ENCODE measurements around the gene IL11RA. TPM values are rescaled to one million over a fixed set of nuclear protein-coding genes. Genes with fewer than 3 reads are reported as not detected.
A peak's percentile ranks its signal among the peaks of the same experiment; 100 is the strongest.
"Not testable (repeated sequence)": the region's sequence is repeated elsewhere in the genome, so short reads cannot be mapped to it uniquely, and the experiment has no call there.

IL11RA gene
- total and polyA plus RNA-seq, 9 donors = 95.8 to 181 (median 137) TPM

DNA sequence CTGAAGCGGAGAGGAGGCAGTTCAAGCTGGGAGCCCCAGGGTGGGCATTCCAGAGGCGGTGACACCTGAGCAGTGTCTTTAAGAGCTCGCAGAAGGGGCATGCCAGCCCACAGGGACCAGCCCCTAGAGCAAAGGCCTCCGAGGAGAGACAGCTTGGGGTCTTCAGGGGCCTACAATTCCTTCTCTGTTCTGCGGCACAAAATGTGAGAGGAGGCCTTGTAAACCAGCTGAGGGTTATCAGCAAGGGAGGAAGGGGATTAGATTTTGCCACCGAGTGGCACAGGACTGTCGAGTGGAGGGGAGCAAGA, 13.9 kb upstream of the IL11RA start:
- peaks cover 37% of the 10 kb centered on the region for H3K4me1 ChIP-seq (ENCODE audit: control insufficient read depth, insufficient read depth, low read length)
- no peak for DNase-seq
- H3K27me3 ChIP-seq (ENCODE audit: control insufficient read depth, insufficient read depth, low read length) = no peaks in the 10 kb centered on the region
- H3K27ac ChIP-seq (ENCODE audit: low read length) = peak overlapping the region; percentile 80
- WGBS (ENCODE audit: insufficient coverage) = 0% methylated on average over 4 of the region's 7 CpGs
- H3K9me3 ChIP-seq (replicated peaks; ENCODE audit: control insufficient read depth, low read depth, low read length) = no peaks in the 10 kb centered on the region
- peaks cover 14% of the 10 kb centered on the region for H3K36me3 ChIP-seq (ENCODE audit: control insufficient read depth, insufficient read depth, low read length)
- peak overlapping the region; percentile 81 for H3K4me3 ChIP-seq (ENCODE audit: low read length)

GRCh38 chr9:34639322-34639721, 12.7 kb upstream of the IL11RA start:
- Histone ChIP-seq H3K36me3 (ENCODE audit: control insufficient read depth, insufficient read depth, low read length) (peaks cover 14% of the 10 kb centered on the region), H3K4me1 (ENCODE audit: control insufficient read depth, insufficient read depth, low read length) (peaks cover 34% of the 10 kb centered on the region)
- not testable (repeated sequence) for H3K27me3 ChIP-seq (ENCODE audit: control insufficient read depth, insufficient read depth, low read length); H3K9me3 ChIP-seq (replicated peaks; ENCODE audit: control insufficient read depth, low read depth, low read length); H3K4me3 ChIP-seq (ENCODE audit: low read length); H3K27ac ChIP-seq (ENCODE audit: low read length); DNase-seq
- WGBS (ENCODE audit: insufficient coverage) = 72% methylated on average over 6 of the region's 8 CpGs

DNA sequence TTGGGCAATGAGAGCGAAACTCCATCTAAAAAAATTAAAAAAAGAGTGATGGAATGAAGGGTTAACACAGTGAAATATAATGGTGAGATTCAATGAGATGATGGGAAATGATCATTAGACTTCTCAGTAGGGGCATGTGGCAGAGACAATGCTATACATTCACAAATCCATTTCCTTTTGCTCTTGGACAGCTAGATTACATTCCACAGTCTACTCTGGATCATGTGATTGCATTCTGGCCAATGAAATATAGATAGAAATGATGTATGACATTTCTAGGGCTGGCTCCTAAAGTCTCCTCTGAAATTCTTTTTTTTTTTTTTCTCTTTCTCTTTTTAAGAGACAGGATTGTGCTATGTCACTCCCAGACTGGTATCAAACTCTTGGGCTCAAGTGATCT, 9.3 kb upstream of the IL11RA start:
- no CpG with 5 or more reads among the region's 1 CpG for WGBS (ENCODE audit: insufficient coverage)
- DNase-seq = no peak
- H3K36me3 ChIP-seq (ENCODE audit: control insufficient read depth, insufficient read depth, low read length) = no peaks in the 10 kb centered on the region
- H3K27ac ChIP-seq (ENCODE audit: low read length) = no peak overlapping the region
- no peak overlapping the region for H3K4me3 ChIP-seq (ENCODE audit: low read length)
- no peaks in the 10 kb centered on the region for H3K27me3 ChIP-seq (ENCODE audit: control insufficient read depth, insufficient read depth, low read length)
- no peaks in the 10 kb centered on the region for H3K9me3 ChIP-seq (replicated peaks; ENCODE audit: control insufficient read depth, low read depth, low read length)
- peaks cover 20% of the 10 kb centered on the region for H3K4me1 ChIP-seq (ENCODE audit: control insufficient read depth, insufficient read depth, low read length)

DNA sequence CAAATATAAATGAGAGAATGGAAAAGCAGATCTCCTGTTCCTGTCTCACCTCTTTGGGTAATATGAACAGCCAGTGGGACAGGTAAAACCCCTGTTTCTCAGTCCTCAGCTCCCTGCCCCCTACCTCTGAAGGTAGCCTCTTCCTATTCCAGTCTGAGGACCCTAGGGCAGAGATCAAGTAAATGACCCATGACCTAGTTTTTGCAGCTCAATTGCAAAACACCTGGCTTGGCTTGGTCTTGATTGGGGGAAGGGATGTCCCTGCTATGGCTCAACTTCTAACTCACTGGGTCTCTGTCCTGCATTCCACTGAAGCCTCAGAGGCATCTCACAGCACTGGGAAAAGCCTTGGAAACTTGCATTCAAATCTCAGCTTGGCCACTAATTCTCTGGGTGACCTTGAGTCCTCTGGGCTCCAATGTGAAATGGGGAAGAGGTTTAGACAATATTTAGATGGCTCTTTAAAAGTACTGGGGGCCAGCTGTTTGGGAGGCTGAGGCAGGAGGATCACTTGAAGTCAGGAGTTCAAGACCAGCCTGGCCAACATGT, 7.1 kb upstream of the IL11RA start:
- DNase-seq = no peak
- Histone ChIP-seq H3K27ac (ENCODE audit: low read length) (no peak overlapping the region), H3K4me3 (ENCODE audit: low read length) (no peak overlapping the region), H3K4me1 (ENCODE audit: control insufficient read depth, insufficient read depth, low read length) (peaks cover 20% of the 10 kb centered on the region), H3K27me3 (ENCODE audit: control insufficient read depth, insufficient read depth, low read length) (no peaks in the 10 kb centered on the region), H3K36me3 (ENCODE audit: control insufficient read depth, insufficient read depth, low read length) (peaks cover 22% of the 10 kb centered on the region), H3K9me3 (replicated peaks; ENCODE audit: control insufficient read depth, low read depth, low read length) (no peaks in the 10 kb centered on the region)

DNA sequence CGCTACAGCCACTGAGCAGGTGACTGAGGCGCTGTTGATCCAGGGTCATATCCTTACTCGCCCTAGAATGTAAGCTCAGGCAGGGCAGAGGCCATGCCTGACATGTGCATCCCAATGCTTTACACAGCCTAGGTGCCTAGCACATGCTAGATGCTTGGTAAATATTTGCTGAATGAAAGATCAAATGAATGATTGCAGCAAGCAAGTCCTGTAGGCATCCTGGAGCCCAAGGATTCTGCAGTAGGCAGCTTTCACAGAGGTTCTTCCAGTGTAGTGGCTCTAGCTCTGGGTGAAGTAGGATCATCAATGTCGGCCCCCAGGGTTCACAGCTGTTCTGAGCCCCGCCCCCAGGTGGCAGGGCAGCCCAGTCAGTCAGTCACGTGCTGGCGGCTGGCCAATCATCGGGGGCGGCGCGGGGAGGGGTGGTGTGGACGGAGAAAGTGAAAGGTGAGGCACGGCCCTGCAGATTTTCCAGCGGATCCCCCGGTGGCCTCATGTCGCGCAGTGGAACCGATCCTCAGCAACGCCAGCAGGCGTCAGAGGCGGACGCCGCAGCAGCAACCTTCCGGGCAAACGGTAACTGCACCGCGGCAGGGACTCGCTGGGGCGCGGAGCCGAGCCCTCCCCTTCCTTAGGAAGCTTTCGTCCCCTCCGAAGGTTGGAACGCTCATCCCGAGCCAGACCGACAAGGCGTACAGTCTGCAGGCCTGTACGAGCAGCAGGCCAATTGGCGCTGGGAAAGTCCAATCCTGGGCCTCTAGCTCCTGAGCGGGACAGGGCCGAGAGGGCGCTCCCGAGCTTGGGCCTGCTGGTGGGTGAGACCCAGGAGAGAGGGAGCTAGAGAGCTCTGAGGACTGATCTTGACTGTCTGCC, 5.5 kb upstream of the IL11RA start, which contains the start of gene GALT:
TSS of gene GALT (plus strand) at position 465 of the 873 bp plus-strand sequence. CDS start at position 495, 30 bp downstream.
- H3K4me1 ChIP-seq (ENCODE audit: control insufficient read depth, insufficient read depth, low read length) = peaks cover 28% of the 10 kb centered on the region
- peak; percentile 94 for DNase-seq

DNA sequence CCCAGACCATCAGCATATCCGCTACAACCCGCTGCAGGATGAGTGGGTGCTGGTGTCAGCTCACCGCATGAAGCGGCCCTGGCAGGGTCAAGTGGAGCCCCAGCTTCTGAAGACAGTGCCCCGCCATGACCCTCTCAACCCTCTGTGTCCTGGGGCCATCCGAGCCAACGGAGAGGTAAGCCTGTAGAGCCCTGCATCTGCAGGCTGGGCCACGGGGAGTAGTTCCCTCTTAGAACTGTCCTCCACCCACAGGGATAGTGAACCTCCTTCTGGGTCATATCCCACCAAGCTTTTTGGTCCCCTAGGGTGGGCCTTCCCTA, 4.9 kb upstream of the IL11RA start:
- DNase-seq = no peak
- H3K4me3 ChIP-seq (ENCODE audit: low read length) = peak overlapping the region; percentile 84
- peaks cover 26% of the 10 kb centered on the region for H3K36me3 ChIP-seq (ENCODE audit: control insufficient read depth, insufficient read depth, low read length)
- no peaks in the 10 kb centered on the region for H3K27me3 ChIP-seq (ENCODE audit: control insufficient read depth, insufficient read depth, low read length)
- H3K27ac ChIP-seq (ENCODE audit: low read length) = peak overlapping the region; percentile 94
- 4% methylated on average over 6 of the region's 8 CpGs for WGBS (ENCODE audit: insufficient coverage)
- H3K4me1 ChIP-seq (ENCODE audit: control insufficient read depth, insufficient read depth, low read length) = peaks cover 33% of the 10 kb centered on the region
- H3K9me3 ChIP-seq (replicated peaks; ENCODE audit: control insufficient read depth, low read depth, low read length) = no peaks in the 10 kb centered on the region

More for the DNA sequence above, 5.5 kb upstream of the IL11RA start, which contains the start of gene GALT:
- no peaks in the 10 kb centered on the region for H3K27me3 ChIP-seq (ENCODE audit: control insufficient read depth, insufficient read depth, low read length)
- H3K9me3 ChIP-seq (replicated peaks; ENCODE audit: control insufficient read depth, low read depth, low read length) = no peaks in the 10 kb centered on the region
- H3K27ac ChIP-seq (ENCODE audit: low read length) = peak within 1 kb of the TSS; percentile 94
- H3K36me3 ChIP-seq (ENCODE audit: control insufficient read depth, insufficient read depth, low read length) = peaks cover 26% of the 10 kb centered on the region
- WGBS (ENCODE audit: insufficient coverage) = 2% methylated on average over 37 of the region's 43 CpGs
- H3K4me3 ChIP-seq (ENCODE audit: low read length) = peak within 1 kb of the TSS; percentile 84

DNA sequence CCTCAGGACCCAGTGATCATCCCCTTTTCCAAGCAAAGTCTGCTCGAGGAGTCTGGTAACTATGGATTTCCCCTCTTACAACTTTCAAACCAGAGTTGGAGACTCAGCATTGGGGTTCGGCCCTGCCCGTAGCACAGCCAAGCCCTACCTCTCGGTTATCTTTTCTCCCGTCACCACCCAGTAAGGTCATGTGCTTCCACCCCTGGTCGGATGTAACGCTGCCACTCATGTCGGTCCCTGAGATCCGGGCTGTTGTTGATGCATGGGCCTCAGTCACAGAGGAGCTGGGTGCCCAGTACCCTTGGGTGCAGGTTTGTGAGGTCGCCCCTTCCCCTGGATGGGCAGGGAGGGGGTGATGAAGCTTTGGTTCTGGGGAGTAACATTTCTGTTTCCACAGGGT, 4.3 kb upstream of the IL11RA start:
- Histone ChIP-seq H3K4me3 (ENCODE audit: low read length) (peak overlapping the region; percentile 84), H3K27ac (ENCODE audit: low read length) (no peak overlapping the region), H3K27me3 (ENCODE audit: control insufficient read depth, insufficient read depth, low read length) (no peaks in the 10 kb centered on the region), H3K36me3 (ENCODE audit: control insufficient read depth, insufficient read depth, low read length) (peaks cover 26% of the 10 kb centered on the region), H3K9me3 (replicated peaks; ENCODE audit: control insufficient read depth, low read depth, low read length) (no peaks in the 10 kb centered on the region), H3K4me1 (ENCODE audit: control insufficient read depth, insufficient read depth, low read length) (peaks cover 39% of the 10 kb centered on the region)
- WGBS (ENCODE audit: insufficient coverage) = 79% methylated on average over 8 of the region's 10 CpGs
- no peak for DNase-seq

- no peaks in the 10 kb centered on the region for H3K27me3 ChIP-seq (ENCODE audit: control insufficient read depth, insufficient read depth, low read length)
- no peak for DNase-seq
- no peaks in the 10 kb centered on the region for H3K9me3 ChIP-seq (replicated peaks; ENCODE audit: control insufficient read depth, low read depth, low read length)
- 87% methylated on average over 8 of the region's 8 CpGs for WGBS (ENCODE audit: insufficient coverage)
- H3K27ac ChIP-seq (ENCODE audit: low read length) = no peak overlapping the region
- peaks cover 49% of the 10 kb centered on the region for H3K4me1 ChIP-seq (ENCODE audit: control insufficient read depth, insufficient read depth, low read length)
- H3K36me3 ChIP-seq (ENCODE audit: control insufficient read depth, insufficient read depth, low read length) = peaks cover 26% of the 10 kb centered on the region
- H3K4me3 ChIP-seq (ENCODE audit: low read length) = no peak overlapping the region
Measured at GRCh38 chr9:34648673-34649072, 3.3 kb upstream of the IL11RA start.

- no peaks in the 10 kb centered on the region for H3K27me3 ChIP-seq (ENCODE audit: control insufficient read depth, insufficient read depth, low read length)
- no peak for DNase-seq
- 80% methylated on average over 1 of the region's 5 CpGs for WGBS (ENCODE audit: insufficient coverage)
- H3K4me3 ChIP-seq (ENCODE audit: low read length) = no peak overlapping the region
- H3K27ac ChIP-seq (ENCODE audit: low read length) = no peak overlapping the region
- H3K9me3 ChIP-seq (replicated peaks; ENCODE audit: control insufficient read depth, low read depth, low read length) = no peaks in the 10 kb centered on the region
- peaks cover 29% of the 10 kb centered on the region for H3K36me3 ChIP-seq (ENCODE audit: control insufficient read depth, insufficient read depth, low read length)
- peaks cover 70% of the 10 kb centered on the region for H3K4me1 ChIP-seq (ENCODE audit: control insufficient read depth, insufficient read depth, low read length)
Measured at GRCh38 chr9:34650816-34651215, 1.2 kb upstream of the IL11RA start.

- peak; percentile 63 for DNase-seq
- H3K36me3 ChIP-seq (ENCODE audit: control insufficient read depth, insufficient read depth, low read length) = peaks cover 32% of the 10 kb centered on the region
- WGBS (ENCODE audit: insufficient coverage) = 25% methylated on average over 2 of the region's 4 CpGs
- peak overlapping the region; percentile 52 for H3K4me3 ChIP-seq (ENCODE audit: low read length)
- H3K27me3 ChIP-seq (ENCODE audit: control insufficient read depth, insufficient read depth, low read length) = no peaks in the 10 kb centered on the region
- H3K27ac ChIP-seq (ENCODE audit: low read length) = peak overlapping the region; percentile 94
- H3K9me3 ChIP-seq (replicated peaks; ENCODE audit: control insufficient read depth, low read depth, low read length) = no peaks in the 10 kb centered on the region
- H3K4me1 ChIP-seq (ENCODE audit: control insufficient read depth, insufficient read depth, low read length) = peaks cover 66% of the 10 kb centered on the region
Measured at GRCh38 chr9:34651321-34651720, 664 bp upstream of the IL11RA start.
